HepG2 (cell line): ENCODE data around the gene ASB14. TPM values are rescaled to one million over a fixed set of nuclear protein-coding genes. Genes with fewer than 3 reads are reported as not detected.
"Not testable (repeated sequence)": the region's sequence is repeated elsewhere in the genome, so short reads cannot be mapped to it uniquely, and the experiment has no call there.

ENCODE experiments used
- ATAC-seq: fragments of 200-7000 bp; cut with Tn5 transposase; 3 replicates; pipeline ENCODE4 v1.9.1; 2020; ENCODE audit warnings: mild to moderate bottlenecking, moderate library complexity
- BruUV-seq: library from RNA; stranded (reverse); fragments of 400-500 nt; replicated peaks from 2 replicates; lab custom pipeline; 2021; lab: Mats Ljungman, UMichigan
- CTCF ChIA-PET: fragments of 300-600 bp; formaldehyde crosslinking; extraction: SDS; loops from one replicate; lab custom pipeline; 2021; ENCODE audit warnings: low total read pairs, inconsistent platforms, low intra/inter-chr PET ratio; lab: Yijun Ruan, JAX
- POLR2A ChIA-PET: fragments of 350-600 bp; sonication (Branson Sonifier 250); formaldehyde crosslinking; loops from one replicate; lab custom pipeline; 2020; ENCODE audit warnings: antibody characterized with exemption, inconsistent platforms; lab: Yijun Ruan, JAX
- DNase-seq: peaks from one replicate; pipeline ENCODE4 v3.0.0-alpha.2; 2015; ENCODE audit warnings: low spot score
- FAIRE-seq: peaks from 3 replicates; lab custom pipeline; 2011; peaks lifted over from hg19 to GRCh38; lab: Jason Lieb, UNC
- H2AFZ ChIP-seq: one replicate; pipeline ENCODE4 v1.6.1; 2011; ENCODE audit warnings: low read length, inconsistent platforms
- H3K27ac ChIP-seq: fragments of 300-600 bp; 3 replicates; pipeline ENCODE4 v1.8.0; 2011; ENCODE audit warnings: mixed run types, mild to moderate bottlenecking, mixed read lengths, low read length, inconsistent platforms; ENCODE audit not compliant: insufficient read depth; ENCODE audit errors: extremely low read length
- H3K27me3 ChIP-seq, 2 experiments: fragments of 200-600 bp in 1 of 2; 2 replicates in 1 of 2; 3 replicates in 1 of 2; pipeline versions ENCODE4 v1.6.0 to v1.8.0; 2011; ENCODE audit warnings: low read length in 2 of 2, mild to moderate bottlenecking in 2 of 2, moderate library complexity in 2 of 2, inconsistent platforms in 1 of 2; ENCODE audit not compliant: insufficient read depth in 2 of 2, control insufficient read depth in 1 of 2
- H3K36me3 ChIP-seq, 2 experiments: fragments of 200-600 bp in 1 of 2; replicated peaks in 1 of 2; 2 replicates in 1 of 2; 3 replicates in 1 of 2; pipeline versions ENCODE4 v1.5.1 to v1.8.0; 2011; ENCODE audit warnings: low read length in 2 of 2, inconsistent platforms in 1 of 2; ENCODE audit not compliant: insufficient read depth in 2 of 2, control insufficient read depth in 1 of 2
- H3K4me1 ChIP-seq: 2 replicates; pipeline ENCODE4 v1.5.1; 2012; ENCODE audit warnings: low read length, inconsistent platforms; ENCODE audit not compliant: insufficient read depth
- H3K4me2 ChIP-seq: 2 replicates; pipeline ENCODE4 v1.6.0; 2011; ENCODE audit warnings: low read depth, low read length, inconsistent platforms
- H3K4me3 ChIP-seq, 3 experiments: fragments of 200-600 bp in 1 of 3; sonication (generic), shearing (Covaris generic) in 1 of 3; replicated peaks in 1 of 3; 2 replicates each; pipeline ENCODE4 v1.5.1; 2011 to 2016; ENCODE audit warnings: low read length in 3 of 3, inconsistent platforms in 2 of 3, low read depth in 2 of 3, mild to moderate bottlenecking in 2 of 3, control low read depth in 1 of 3, mixed read lengths in 1 of 3; ENCODE audit not compliant: insufficient read depth in 1 of 3
- H3K79me2 ChIP-seq: one replicate; pipeline ENCODE4 v1.6.1; 2011; ENCODE audit warnings: low read length, inconsistent platforms; ENCODE audit not compliant: insufficient read depth
- H3K9ac ChIP-seq: 2 replicates; pipeline ENCODE4 v1.6.0; 2011; ENCODE audit warnings: mild to moderate bottlenecking, low read depth, low read length, inconsistent platforms; ENCODE audit not compliant: insufficient read depth
- H3K9me3 ChIP-seq: 2 replicates; pipeline ENCODE4 v1.5.1; 2012; ENCODE audit warnings: mild to moderate bottlenecking, low read length
- H4K20me1 ChIP-seq: 2 replicates; pipeline ENCODE4 v1.6.0; 2011; ENCODE audit warnings: inconsistent platforms, mild to moderate bottlenecking, low read length, moderate library complexity; ENCODE audit not compliant: insufficient read depth
- SOX6 ChIP-seq, 2 experiments: fragments of 450-650 bp in 1 of 2; sonication (generic) in 1 of 2; formaldehyde crosslinking in 1 of 2; IDR thresholded peaks; 2 replicates each; pipeline versions ENCODE4 v1.4.0 to v1.6.1; 2017 to 2020; ENCODE audit warnings: antibody characterized with exemption in 1 of 2, mild to moderate bottlenecking in 1 of 2, missing genetic modification reagents in 1 of 2
- ZNF687 ChIP-seq: sonication (generic); formaldehyde crosslinking; IDR thresholded peaks from 2 replicates; pipeline ENCODE4 v1.5.1; 2020; ENCODE audit warnings: mild to moderate bottlenecking, missing genetic modification reagents, moderate library complexity
- WGBS: methylation state at CpG from one replicate; pipeline ENCODE4 v1.1.6; 2017; ENCODE audit warnings: low lambda C conversion rate; 5-methylcytosine and 5-hydroxymethylcytosine counted together
- in situ Hi-C: cut with HindIII; loops from 2 replicates; pipeline ENCODE4 v1.10.0; 2017; ENCODE audit warnings: low pct_unique_long_range_greater_than_20kb; ENCODE audit not compliant: extremely low pct_ligation_motif_present
- intact Hi-C: fragments of 100-400 bp; cut with micrococcal nuclease; formaldehyde crosslinking; loops from one replicate; pipeline ENCODE4 v1.10.0; 2022; ENCODE audit not compliant: unreplicated experiment
- polyA plus RNA-seq, 8 experiments: library from polyadenylated mRNA; depleted of rRNA in 3 of 8; stranded (reverse) in 7 of 8; unstranded in 1 of 8; fragments of >200 nt; fragmentation: Illumina TruSeq in 4 of 8; extraction: Trizol in 4 of 8; gene quantifications; 2 replicates each; pipeline versions ENCODE4 v1.2.1 to v1.2.3, GENCODE V29; 2011 to 2016; ENCODE audit warnings: low read depth in 4 of 8, missing spikeins in 1 of 8, mixed read lengths in 1 of 8; ENCODE audit not compliant: insufficient read depth in 1 of 8
- total RNA-seq, 5 experiments: library from RNA; depleted of rRNA; stranded (reverse); fragments of >200 nt; fragmentation: Illumina TruSeq; extraction: Trizol; gene quantifications; 2 replicates each; pipeline ENCODE4 v1.2.3, GENCODE V29; 2016; ENCODE audit warnings: low read depth in 1 of 5

ASB14 gene
- total and polyA plus RNA-seq, 2 of the 13 experiments (the other 11 are each of a cell fraction or from before 2014, with no cell fraction given) = not detected

DNA sequence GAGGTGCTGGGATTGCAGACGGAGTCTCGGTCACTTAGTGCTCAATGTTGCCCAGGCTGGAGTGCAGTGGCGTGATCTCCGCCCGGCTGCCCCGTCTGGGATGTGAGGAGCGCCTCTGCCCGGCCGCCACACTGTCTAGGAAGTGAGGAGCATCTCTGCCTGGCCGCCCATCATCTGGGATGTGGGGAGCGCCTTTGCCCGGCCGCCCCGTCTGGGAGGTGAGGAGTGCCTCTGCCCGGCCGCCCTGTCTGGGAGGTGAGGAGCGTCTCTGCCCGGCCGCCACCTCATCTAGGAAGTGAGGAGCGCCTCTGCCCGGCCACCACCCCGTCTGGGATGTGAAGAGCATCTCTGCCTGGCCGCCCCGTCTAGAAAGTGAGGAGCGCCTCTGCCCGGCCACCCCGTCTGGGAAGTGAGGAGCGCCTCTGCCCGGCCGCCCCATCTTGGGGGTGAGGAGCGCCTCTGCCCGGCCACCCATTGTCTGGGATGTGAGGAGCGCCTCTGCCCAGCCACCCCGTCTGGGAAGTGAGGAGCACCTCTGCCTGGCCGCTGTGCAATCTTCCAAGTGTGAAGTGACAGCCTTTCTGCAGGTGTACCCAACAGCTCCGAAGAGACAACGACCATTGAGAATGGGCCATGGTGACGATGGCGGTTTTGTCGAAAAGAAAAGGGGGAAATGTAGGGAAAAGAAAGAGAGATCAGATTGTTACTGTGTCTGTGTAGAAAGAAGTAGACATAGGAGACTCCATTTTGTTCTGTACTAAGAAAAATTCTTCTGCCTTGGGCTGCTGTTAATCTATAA lies 46.0 kb upstream of the ASB14 start:
- in situ Hi-C loops; H3K36me3 ChIP-seq; H3K79me2 ChIP-seq; H4K20me1 ChIP-seq; H3K4me2 ChIP-seq; CTCF ChIA-PET; ATAC-seq; H2AFZ ChIP-seq; H3K27me3 ChIP-seq; H3K27ac ChIP-seq; BruUV-seq; intact Hi-C loops; FAIRE-seq; DNase-seq; TF ChIP-seq SOX6 (IDR thresholded peaks at IDR 0.05): not testable (repeated sequence)
- WGBS = 96% methylated on average over 30 of the region's 40 CpGs
- TF ChIP-seq SOX6 (CRISPR knock-in tag; IDR thresholded peaks at IDR 0.05) (0 out of 2 replicates have a peak, but pooled peaks have one; percentile 27), ZNF687 (CRISPR knock-in tag) (peak; percentile 35; the same call in 1 of the 2 replicates)
- TF ChIP-seq, all 625 proteins: peak for 2; not testable (repeated sequence) for 623
- H3K4me1 ChIP-seq, POLR2A ChIA-PET, H3K9me3 ChIP-seq, H3K9ac ChIP-seq, H3K4me3 ChIP-seq: not testable (repeated sequence)
